Measurements from ENCODE around the gene CCDC27.

GRCh38 chr1:3786468-3787348 lies 34.5 kb downstream of the CCDC27 start:
- no peak for TF ChIP-seq EZH2 (IDR thresholded peaks at IDR 0.05)
- TF ChIP-seq CTCF (IDR thresholded peaks at IDR 0.05): no peak

All from neural progenitor cell (in vitro differentiated cells).